HG02852 (cell line): ENCODE data around the gene WBP2.
"Not testable (repeated sequence)": the region's sequence is repeated elsewhere in the genome, so short reads cannot be mapped to it uniquely, and the experiment has no call there.

ENCODE experiments used
- ATAC-seq: cut with Tn5 transposase; IDR thresholded peaks from one replicate; pipeline ENCODE4 v1.9.1; 2021; ENCODE audit warnings: mild to moderate bottlenecking, moderate library complexity; ENCODE audit not compliant: unreplicated experiment

Gene WBP2

GRCh38 chr17:75889454-75889853 lies 34.3 kb upstream of the WBP2 start:
- ATAC-seq, result no peak

GRCh38 chr17:75888484-75888883 lies 33.3 kb upstream of the WBP2 start:
- ATAC-seq, result no peak

GRCh38 chr17:75885860-75886259 lies 30.7 kb upstream of the WBP2 start:
- not testable (repeated sequence) for ATAC-seq

- no peak for ATAC-seq
Observed at GRCh38 chr17:75885431-75885830, 30.3 kb upstream of the WBP2 start.

GRCh38 chr17:75881678-75882454 lies 26.7 kb upstream of the WBP2 start:
- no peak for ATAC-seq

- ATAC-seq, result no peak
Observed at GRCh38 chr17:75880266-75880665, 25.1 kb upstream of the WBP2 start.

- ATAC-seq, result no peak
Observed at GRCh38 chr17:75878174-75878998, 23.3 kb upstream of the WBP2 start, which contains the start of gene TRIM47. Gene TRIM47 (minus strand): TSS chr17:75878581. CDS start chr17:75878548, 33 bp downstream.

GRCh38 chr17:75877752-75878173 lies 22.6 kb upstream of the WBP2 start:
- no peak for ATAC-seq

- no peak for ATAC-seq
Observed at GRCh38 chr17:75876938-75877751, 22.0 kb upstream of the WBP2 start.

GRCh38 chr17:75876190-75876937 lies 21.2 kb upstream of the WBP2 start:
- ATAC-seq, result peak; percentile 39

- ATAC-seq, result no peak
Observed at GRCh38 chr17:75875940-75876189, 20.7 kb upstream of the WBP2 start.

- ATAC-seq, result no peak
Observed at GRCh38 chr17:75875182-75875939, 20.2 kb upstream of the WBP2 start.

GRCh38 chr17:75874323-75875181 lies 19.4 kb upstream of the WBP2 start:
- no peak for ATAC-seq

- ATAC-seq, result no peak
Observed at GRCh38 chr17:75873587-75874322, 18.6 kb upstream of the WBP2 start.

- no peak for ATAC-seq
Observed at GRCh38 chr17:75872434-75873351, 17.6 kb upstream of the WBP2 start.

- not testable (repeated sequence) for ATAC-seq
Observed at GRCh38 chr17:75870228-75870627, 15.1 kb upstream of the WBP2 start.
